Body of pancreas (tissue), 4 donors: Measurements from ENCODE around the gene PNMA1. TPM values are rescaled to one million over a fixed set of nuclear protein-coding genes. Genes with fewer than 3 reads are reported as not detected.

Experiments used
- ATAC-seq: fragments of 150-250 bp; one replicate; pipeline ENCODE4 v1.9.1; 2016
- DNase-seq, 4 donors: peaks; one replicate each; pipeline ENCODE4 v3.0.0-alpha.2; 2019
- H3K27ac ChIP-seq, 4 donors: fragments of 200-600 bp; sonication (generic); 1 replicate in 3 of 4; 2 replicates in 1 of 4; pipeline versions ENCODE4 v1.5.1 to v1.6.1; 2016 to 2019; ENCODE audit warnings: mild to moderate bottlenecking in 1 of 4, mixed read lengths in 1 of 4, moderate library complexity in 1 of 4
- H3K27me3 ChIP-seq, 2 donors: fragments of 200-600 bp; sonication (generic); one replicate each; pipeline ENCODE4 v1.6.0; 2016; ENCODE audit warnings: mild to moderate bottlenecking in 1 of 2
- H3K36me3 ChIP-seq, 2 donors: fragments of 200-600 bp; sonication (generic); replicated peaks in 1 of 2; 2 replicates each; pipeline ENCODE4 v1.5.1; 2016; ENCODE audit warnings: low read depth in 2 of 2; ENCODE audit not compliant: insufficient read depth in 1 of 2
- H3K4me1 ChIP-seq: fragments of 200-600 bp; sonication (generic); one replicate; pipeline ENCODE4 v1.6.0; 2016
- H3K4me3 ChIP-seq, 2 donors: fragments of 200-600 bp; sonication (generic); 1 replicate in 1 of 2; 2 replicates in 1 of 2; pipeline ENCODE4 v1.5.1; 2016 to 2019
- H3K9me3 ChIP-seq, 3 donors: fragments of 200-600 bp; sonication (generic); 1 replicate in 2 of 3; 2 replicates in 1 of 3; pipeline ENCODE4 v1.5.1; 2016
- POLR2A ChIP-seq, 3 donors: fragments of 450-650 bp; IDR thresholded peaks; one replicate each; pipeline ENCODE4 v1.6.1; 2016; ENCODE audit warnings: antibody characterized with exemption in 3 of 3, mild to moderate bottlenecking in 2 of 3
- WGBS, 2 donors: methylation state at CpG; one replicate each; pipeline ENCODE4 v1.1.5; 2017; 5-methylcytosine and 5-hydroxymethylcytosine counted together
- intact Hi-C: fragments of 100-400 bp; cut with DNase I; formaldehyde crosslinking; loops from one replicate; pipeline ENCODE4 v1.15.1; 2023
- total RNA-seq, 2 donors: library from RNA; depleted of rRNA; stranded (reverse); fragments of >200 nt; gene quantifications; one replicate each; pipeline ENCODE4 v1.1.0, GENCODE V29; 2016
- TF ChIP-seq, protein P1 (sequence below), 7 experiments: fragments of 450-650 bp in 4 of 7; fragments of 200-600 bp in 3 of 7; sonication (generic) in 3 of 7; IDR thresholded peaks; one replicate each; pipeline ENCODE4 v1.5.1; 2016 to 2019; ENCODE audit warnings: antibody characterized with exemption in 7 of 7

The PNMA1 gene
- total RNA-seq, 2 donors from 2014 or later, result 5.7 to 6.9 TPM

GRCh38 chr14:73753887-73754795 is 40.0 kb upstream of the PNMA1 start:
- intact Hi-C loops, result no loop called here
- WGBS, 2 donors, result 49 to 57% methylated on average over 14 of the region's 14 CpGs

GRCh38 chr14:73753124-73753886 is 39.1 kb upstream of the PNMA1 start:
- Histone ChIP-seq H3K4me3 (no peak overlapping the region), H3K27ac (peak overlapping the region; percentile 64 to 100 (median 72)), H3K27me3 (no peaks in the 10 kb centered on the region), H3K36me3 (no peaks in the 10 kb centered on the region), H3K4me1 (peaks cover 88% of the 10 kb centered on the region), H3K9me3 (no peaks in the 10 kb centered on the region)
- intact Hi-C loops, result no loop called here
- ATAC-seq (peak; percentile 36), DNase-seq (peak in 3 of 4 donors; percentile 62 to 71 (median 62))
- WGBS, 2 donors, result 47 to 56% methylated on average over 9 of the region's 9 CpGs
- TF ChIP-seq, protein P1, sequence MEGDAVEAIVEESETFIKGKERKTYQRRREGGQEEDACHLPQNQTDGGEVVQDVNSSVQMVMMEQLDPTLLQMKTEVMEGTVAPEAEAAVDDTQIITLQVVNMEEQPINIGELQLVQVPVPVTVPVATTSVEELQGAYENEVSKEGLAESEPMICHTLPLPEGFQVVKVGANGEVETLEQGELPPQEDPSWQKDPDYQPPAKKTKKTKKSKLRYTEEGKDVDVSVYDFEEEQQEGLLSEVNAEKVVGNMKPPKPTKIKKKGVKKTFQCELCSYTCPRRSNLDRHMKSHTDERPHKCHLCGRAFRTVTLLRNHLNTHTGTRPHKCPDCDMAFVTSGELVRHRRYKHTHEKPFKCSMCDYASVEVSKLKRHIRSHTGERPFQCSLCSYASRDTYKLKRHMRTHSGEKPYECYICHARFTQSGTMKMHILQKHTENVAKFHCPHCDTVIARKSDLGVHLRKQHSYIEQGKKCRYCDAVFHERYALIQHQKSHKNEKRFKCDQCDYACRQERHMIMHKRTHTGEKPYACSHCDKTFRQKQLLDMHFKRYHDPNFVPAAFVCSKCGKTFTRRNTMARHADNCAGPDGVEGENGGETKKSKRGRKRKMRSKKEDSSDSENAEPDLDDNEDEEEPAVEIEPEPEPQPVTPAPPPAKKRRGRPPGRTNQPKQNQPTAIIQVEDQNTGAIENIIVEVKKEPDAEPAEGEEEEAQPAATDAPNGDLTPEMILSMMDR (IDR thresholded peaks at IDR 0.05), result no peak
- TF ChIP-seq POLR2A (IDR thresholded peaks at IDR 0.05), result no peak

More at GRCh38 chr14:73753887-73754795, 40.0 kb upstream of the PNMA1 start:
- H3K4me3 ChIP-seq, result no peak overlapping the region
- peak in 1 of 4 donors; percentile 56 for DNase-seq
- no peak for TF ChIP-seq POLR2A (IDR thresholded peaks at IDR 0.05)
- TF ChIP-seq, protein P1 (IDR thresholded peaks at IDR 0.05), result no peak
- H3K9me3 ChIP-seq, result no peaks in the 10 kb centered on the region
- H3K27me3 ChIP-seq, result no peaks in the 10 kb centered on the region
- no peak for ATAC-seq
- H3K27ac ChIP-seq, result peak overlapping the region; percentile 64 to 100 (median 72)
- H3K36me3 ChIP-seq, result no peaks in the 10 kb centered on the region
- H3K4me1 ChIP-seq, result peaks cover 95% of the 10 kb centered on the region

DNA sequence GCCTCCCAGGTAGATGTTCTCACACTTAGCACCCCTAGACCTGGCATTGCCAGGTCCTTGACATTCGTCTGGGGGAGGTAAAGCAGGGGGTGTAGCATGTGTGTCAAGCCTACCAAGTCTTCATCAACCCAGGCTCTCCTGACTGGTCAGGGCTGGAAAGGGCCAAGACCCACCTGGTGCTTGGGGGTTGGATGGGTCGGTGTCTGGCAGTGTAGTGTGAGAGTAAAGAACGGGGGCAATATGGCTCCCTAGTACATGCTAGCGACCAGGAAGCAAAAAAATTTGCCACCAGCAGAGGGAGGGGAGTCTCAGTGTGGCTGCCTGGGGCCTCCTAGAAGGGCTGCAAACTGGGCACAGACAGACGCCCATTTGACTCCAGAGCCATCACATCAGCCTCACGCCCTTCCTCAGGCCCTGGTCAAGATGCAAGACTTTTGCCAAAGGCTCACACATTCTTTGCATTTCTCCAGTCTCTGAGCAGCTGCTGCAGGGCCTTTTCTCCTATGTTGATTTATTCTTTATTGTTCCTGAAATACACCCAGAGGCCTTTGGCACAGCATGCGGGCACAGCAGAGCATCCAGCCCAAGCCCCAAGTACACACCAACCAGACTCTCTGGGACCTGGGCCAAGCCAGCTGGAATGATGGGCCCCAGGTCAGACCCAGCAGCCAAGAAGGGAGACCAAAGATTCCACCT is 38.3 kb upstream of the PNMA1 start:
- peak overlapping the region; percentile 64 to 100 (median 72) for H3K27ac ChIP-seq
- peak in 3 of 4 donors; percentile 56 to 81 (median 72) for DNase-seq
- WGBS, 2 donors, result 62 to 71% methylated on average over 6 to 7 of the region's 7 CpGs
- peaks cover 79% of the 10 kb centered on the region for H3K4me1 ChIP-seq
- intact Hi-C loops, result no loop called here
- no peaks in the 10 kb centered on the region for H3K36me3 ChIP-seq
- H3K4me3 ChIP-seq, result no peak overlapping the region
- no peak for ATAC-seq
- H3K9me3 ChIP-seq, result no peaks in the 10 kb centered on the region
- TF ChIP-seq, protein P1 (IDR thresholded peaks at IDR 0.05), result peak in 3 of 7 experiments; percentile 25 to 26 (median 25)
- no peak for TF ChIP-seq POLR2A (IDR thresholded peaks at IDR 0.05)
- H3K27me3 ChIP-seq, result no peaks in the 10 kb centered on the region

- DNase-seq (no peak), ATAC-seq (no peak)
- TF ChIP-seq, protein P1 (IDR thresholded peaks at IDR 0.05), result no peak
- TF ChIP-seq POLR2A (IDR thresholded peaks at IDR 0.05), result no peak
- Histone ChIP-seq H3K4me1 (peaks cover 79% of the 10 kb centered on the region), H3K4me3 (no peak overlapping the region), H3K36me3 (no peaks in the 10 kb centered on the region), H3K27me3 (no peaks in the 10 kb centered on the region), H3K9me3 (no peaks in the 10 kb centered on the region), H3K27ac (peak overlapping the region in 3 of 4 donors; percentile 71 to 100 (median 72))
- 68 to 71% methylated on average over 4 to 7 of the region's 7 CpGs for WGBS, 2 donors
- intact Hi-C loops, result no loop called here
Measured at GRCh38 chr14:73751157-73751691, 37.0 kb upstream of the PNMA1 start.
